DND-41 (cell line): ENCODE data around the gene KCNG2.
"Not testable (repeated sequence)": the region's sequence is repeated elsewhere in the genome, so short reads cannot be mapped to it uniquely, and the experiment has no call there.

Experiments
- ATAC-seq: fragments of 200-7000 bp; cut with Tn5 transposase; 3 replicates; pipeline ENCODE4 v1.9.1; 2021; ENCODE audit warnings: low read depth; ENCODE audit not compliant: insufficient read depth
- DNase-seq: peaks from one replicate; pipeline ENCODE4 v3.0.0-alpha.2; 2020
- H2AFZ ChIP-seq: 2 replicates; pipeline ENCODE4 v1.6.0; 2012; ENCODE audit warnings: low read depth, low read length
- H3K27ac ChIP-seq: 2 replicates; pipeline ENCODE4 v1.5.1; 2012; ENCODE audit warnings: low read length, inconsistent platforms
- H3K27me3 ChIP-seq: fragments of 200-600 bp; sonication (generic); 2 replicates; pipeline ENCODE4 v1.6.0; 2012; ENCODE audit warnings: low read length, mild to moderate bottlenecking, inconsistent platforms; ENCODE audit not compliant: insufficient read depth, poor library complexity
- H3K36me3 ChIP-seq: 2 replicates; pipeline ENCODE4 v1.5.1; 2012; ENCODE audit warnings: low read length, inconsistent platforms; ENCODE audit not compliant: insufficient read depth
- H3K4me1 ChIP-seq: 2 replicates; pipeline ENCODE4 v1.5.1; 2012; ENCODE audit warnings: mild to moderate bottlenecking, low read length; ENCODE audit not compliant: insufficient read depth
- H3K4me2 ChIP-seq: 2 replicates; pipeline ENCODE4 v1.6.0; 2012; ENCODE audit warnings: mild to moderate bottlenecking, moderate library complexity, low read length, inconsistent platforms; ENCODE audit not compliant: insufficient read depth
- H3K4me3 ChIP-seq, 2 experiments: fragments of 200-600 bp in 1 of 2; shearing (Covaris generic) in 1 of 2; 2 replicates each; pipeline ENCODE4 v1.5.1; 2012 to 2016; ENCODE audit warnings: inconsistent platforms in 2 of 2, low read length in 2 of 2, mild to moderate bottlenecking in 2 of 2, low read depth in 1 of 2, moderate library complexity in 1 of 2
- H3K79me2 ChIP-seq: 2 replicates; pipeline ENCODE4 v1.6.0; 2012; ENCODE audit warnings: low read length, inconsistent platforms; ENCODE audit not compliant: insufficient read depth
- H3K9ac ChIP-seq: 2 replicates; pipeline ENCODE4 v1.6.0; 2012; ENCODE audit warnings: low read depth, mild to moderate bottlenecking, inconsistent platforms, low read length, moderate library complexity
- H3K9me3 ChIP-seq: 2 replicates; pipeline ENCODE4 v1.5.1; 2012; ENCODE audit warnings: low read length, moderate library complexity, mild to moderate bottlenecking, inconsistent platforms; ENCODE audit not compliant: insufficient read depth, severe bottlenecking
- H4K20me1 ChIP-seq: 2 replicates; pipeline ENCODE4 v1.6.0; 2012; ENCODE audit warnings: low read length; ENCODE audit not compliant: insufficient read depth
- CTCF ChIP-seq: IDR thresholded peaks from 2 replicates; pipeline ENCODE4 v1.5.1; 2012; ENCODE audit warnings: borderline replicate concordance, low read length, moderate library complexity, mild to moderate bottlenecking; ENCODE audit not compliant: poor library complexity, severe bottlenecking; ENCODE audit errors: extremely low read depth
- EZH2 ChIP-seq: IDR thresholded peaks from 3 replicates; pipeline ENCODE4 v1.6.1; 2012; ENCODE audit warnings: borderline replicate concordance, low read depth, mild to moderate bottlenecking, moderate library complexity, low read length, inconsistent platforms; ENCODE audit not compliant: severe bottlenecking

KCNG2 gene

GRCh38 chr18:79863161-79864005 lies 65.6 kb downstream of the KCNG2 start:
- Histone ChIP-seq H2AFZ (no peak overlapping the region), H3K27me3 (no peaks in the 10 kb centered on the region), H3K4me3 (no peak overlapping the region), H3K9me3 (no peaks in the 10 kb centered on the region), H3K4me1 (no peaks in the 10 kb centered on the region), H4K20me1 (no peaks in the 10 kb centered on the region), H3K4me2 (no peak overlapping the region), H3K36me3 (no peaks in the 10 kb centered on the region), H3K9ac (no peak overlapping the region), H3K27ac (no peak overlapping the region), H3K79me2 (no peaks in the 10 kb centered on the region)
- TF ChIP-seq EZH2 (no peak), CTCF (no peak)
- DNase-seq (no peak), ATAC-seq (no peak)

GRCh38 chr18:79864006-79864725 lies 66.4 kb downstream of the KCNG2 start:
- no peak for ATAC-seq

GRCh38 chr18:79864955-79865354 lies 67.2 kb downstream of the KCNG2 start:
- H3K79me2 ChIP-seq, H2AFZ ChIP-seq, DNase-seq, H3K36me3 ChIP-seq, ATAC-seq, H4K20me1 ChIP-seq, H3K9ac ChIP-seq, H3K9me3 ChIP-seq, H3K27ac ChIP-seq, H3K4me1 ChIP-seq, H3K27me3 ChIP-seq, H3K4me2 ChIP-seq, H3K4me3 ChIP-seq: not testable (repeated sequence)

More at GRCh38 chr18:79864006-79864725, 66.4 kb downstream of the KCNG2 start:
- no peak overlapping the region for H3K4me2 ChIP-seq
- no peaks in the 10 kb centered on the region for H3K79me2 ChIP-seq
- H3K36me3 ChIP-seq: no peaks in the 10 kb centered on the region
- H2AFZ ChIP-seq: no peak overlapping the region
- H3K27ac ChIP-seq: no peak overlapping the region
- H3K9ac ChIP-seq: no peak overlapping the region
- no peaks in the 10 kb centered on the region for H3K4me1 ChIP-seq
- no peaks in the 10 kb centered on the region for H3K9me3 ChIP-seq
- no peaks in the 10 kb centered on the region for H3K27me3 ChIP-seq
- H3K4me3 ChIP-seq: no peak overlapping the region
- TF ChIP-seq CTCF: no peak
- no peak for TF ChIP-seq EZH2
- H4K20me1 ChIP-seq: no peaks in the 10 kb centered on the region
- no peak for DNase-seq

- H2AFZ ChIP-seq, H3K9me3 ChIP-seq, ATAC-seq, H3K4me3 ChIP-seq, H4K20me1 ChIP-seq, H3K36me3 ChIP-seq, H3K4me2 ChIP-seq, H3K9ac ChIP-seq, H3K79me2 ChIP-seq, H3K4me1 ChIP-seq, H3K27ac ChIP-seq, H3K27me3 ChIP-seq, DNase-seq: not testable (repeated sequence)
Measured at GRCh38 chr18:79865951-79866350, 68.2 kb downstream of the KCNG2 start.
